Liver (tissue), 3 donors: ENCODE results near the gene DLX6.

Experiments used
- EGR1 ChIP-seq, 2 donors: IDR thresholded peaks; 2 replicates each; pipeline ENCODE4 v1.6.1; 2016 to 2018; ENCODE audit warnings: antibody characterized with exemption in 2 of 2, low read depth in 2 of 2
- GABPA ChIP-seq, 2 donors: IDR thresholded peaks in 1 of 2; conservative IDR thresholded peaks in 1 of 2; 2 replicates each; pipeline ENCODE4 v1.6.1; 2016; ENCODE audit warnings: antibody characterized with exemption in 2 of 2, mild to moderate bottlenecking in 1 of 2, moderate library complexity in 1 of 2
- JUND ChIP-seq, 2 donors: IDR thresholded peaks; 2 replicates each; pipeline ENCODE4 v1.6.1; 2016; ENCODE audit warnings: antibody characterized with exemption in 2 of 2
- MAX ChIP-seq: IDR thresholded peaks from 2 replicates; pipeline ENCODE4 v1.6.1; 2016; ENCODE audit warnings: antibody characterized with exemption
- RAD21 ChIP-seq, 2 donors: IDR thresholded peaks; 2 replicates each; pipeline ENCODE4 v1.6.1; 2016; ENCODE audit warnings: antibody characterized with exemption in 2 of 2, mild to moderate bottlenecking in 2 of 2
- RXRA ChIP-seq, 2 donors: IDR thresholded peaks; 2 replicates each; pipeline ENCODE4 v1.6.1; 2017 to 2018; ENCODE audit warnings: antibody characterized with exemption in 2 of 2, mild to moderate bottlenecking in 1 of 2
- SP1 ChIP-seq: IDR thresholded peaks from 2 replicates; pipeline ENCODE4 v1.6.1; 2018; ENCODE audit warnings: antibody characterized with exemption, mild to moderate bottlenecking
- TAF1 ChIP-seq: conservative IDR thresholded peaks from 2 replicates; pipeline ENCODE4 v1.6.1; 2016; ENCODE audit warnings: antibody characterized with exemption, mild to moderate bottlenecking
- YY1 ChIP-seq: IDR thresholded peaks from 2 replicates; pipeline ENCODE4 v1.6.1; 2016; ENCODE audit warnings: antibody characterized with exemption, mild to moderate bottlenecking
- TF ChIP-seq, protein P1 (sequence below): IDR thresholded peaks from 2 replicates; pipeline ENCODE4 v1.6.1; 2016; ENCODE audit warnings: antibody characterized with exemption
- TF ChIP-seq, protein P2 (sequence below): IDR thresholded peaks from 2 replicates; pipeline ENCODE4 v1.6.1; 2016; ENCODE audit warnings: antibody characterized with exemption, mild to moderate bottlenecking
- TF ChIP-seq, protein P3 (sequence below): fragments of 150-350 bp; IDR thresholded peaks from 2 replicates; pipeline ENCODE4 v1.5.1; 2017; ENCODE audit warnings: improper control_type of control experiment, low read depth, low read length; ENCODE audit not compliant: missing input control
- donor health status: healthy.
- donor health status: healthy.

DNA sequence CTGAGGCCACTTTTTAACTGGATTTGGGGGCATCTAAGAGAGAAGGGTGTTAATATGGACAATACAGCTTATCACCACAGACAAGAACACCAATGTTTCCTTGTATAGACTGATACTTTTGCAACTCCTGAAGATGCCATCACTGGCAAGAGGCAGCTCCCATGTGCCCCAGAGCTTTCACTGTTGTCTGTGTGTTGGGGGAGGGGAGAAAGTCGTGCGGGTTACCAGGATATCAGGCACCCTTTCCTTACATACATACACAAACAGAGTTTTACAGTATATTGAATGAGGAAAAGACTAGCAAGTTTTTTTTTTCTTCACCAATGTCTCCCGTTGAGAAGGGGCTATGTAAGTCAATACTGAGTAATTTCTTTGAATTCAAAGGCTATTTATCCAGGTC lies 4.1 kb upstream of the DLX6 start:
- TF ChIP-seq, protein P1, sequence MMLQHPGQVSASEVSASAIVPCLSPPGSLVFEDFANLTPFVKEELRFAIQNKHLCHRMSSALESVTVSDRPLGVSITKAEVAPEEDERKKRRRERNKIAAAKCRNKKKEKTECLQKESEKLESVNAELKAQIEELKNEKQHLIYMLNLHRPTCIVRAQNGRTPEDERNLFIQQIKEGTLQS: no peak
- no peak for TF ChIP-seq TAF1
- TF ChIP-seq, protein P2, sequence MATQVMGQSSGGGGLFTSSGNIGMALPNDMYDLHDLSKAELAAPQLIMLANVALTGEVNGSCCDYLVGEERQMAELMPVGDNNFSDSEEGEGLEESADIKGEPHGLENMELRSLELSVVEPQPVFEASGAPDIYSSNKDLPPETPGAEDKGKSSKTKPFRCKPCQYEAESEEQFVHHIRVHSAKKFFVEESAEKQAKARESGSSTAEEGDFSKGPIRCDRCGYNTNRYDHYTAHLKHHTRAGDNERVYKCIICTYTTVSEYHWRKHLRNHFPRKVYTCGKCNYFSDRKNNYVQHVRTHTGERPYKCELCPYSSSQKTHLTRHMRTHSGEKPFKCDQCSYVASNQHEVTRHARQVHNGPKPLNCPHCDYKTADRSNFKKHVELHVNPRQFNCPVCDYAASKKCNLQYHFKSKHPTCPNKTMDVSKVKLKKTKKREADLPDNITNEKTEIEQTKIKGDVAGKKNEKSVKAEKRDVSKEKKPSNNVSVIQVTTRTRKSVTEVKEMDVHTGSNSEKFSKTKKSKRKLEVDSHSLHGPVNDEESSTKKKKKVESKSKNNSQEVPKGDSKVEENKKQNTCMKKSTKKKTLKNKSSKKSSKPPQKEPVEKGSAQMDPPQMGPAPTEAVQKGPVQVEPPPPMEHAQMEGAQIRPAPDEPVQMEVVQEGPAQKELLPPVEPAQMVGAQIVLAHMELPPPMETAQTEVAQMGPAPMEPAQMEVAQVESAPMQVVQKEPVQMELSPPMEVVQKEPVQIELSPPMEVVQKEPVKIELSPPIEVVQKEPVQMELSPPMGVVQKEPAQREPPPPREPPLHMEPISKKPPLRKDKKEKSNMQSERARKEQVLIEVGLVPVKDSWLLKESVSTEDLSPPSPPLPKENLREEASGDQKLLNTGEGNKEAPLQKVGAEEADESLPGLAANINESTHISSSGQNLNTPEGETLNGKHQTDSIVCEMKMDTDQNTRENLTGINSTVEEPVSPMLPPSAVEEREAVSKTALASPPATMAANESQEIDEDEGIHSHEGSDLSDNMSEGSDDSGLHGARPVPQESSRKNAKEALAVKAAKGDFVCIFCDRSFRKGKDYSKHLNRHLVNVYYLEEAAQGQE: no peak
- no peak for TF ChIP-seq SP1
- TF ChIP-seq, protein P3, sequence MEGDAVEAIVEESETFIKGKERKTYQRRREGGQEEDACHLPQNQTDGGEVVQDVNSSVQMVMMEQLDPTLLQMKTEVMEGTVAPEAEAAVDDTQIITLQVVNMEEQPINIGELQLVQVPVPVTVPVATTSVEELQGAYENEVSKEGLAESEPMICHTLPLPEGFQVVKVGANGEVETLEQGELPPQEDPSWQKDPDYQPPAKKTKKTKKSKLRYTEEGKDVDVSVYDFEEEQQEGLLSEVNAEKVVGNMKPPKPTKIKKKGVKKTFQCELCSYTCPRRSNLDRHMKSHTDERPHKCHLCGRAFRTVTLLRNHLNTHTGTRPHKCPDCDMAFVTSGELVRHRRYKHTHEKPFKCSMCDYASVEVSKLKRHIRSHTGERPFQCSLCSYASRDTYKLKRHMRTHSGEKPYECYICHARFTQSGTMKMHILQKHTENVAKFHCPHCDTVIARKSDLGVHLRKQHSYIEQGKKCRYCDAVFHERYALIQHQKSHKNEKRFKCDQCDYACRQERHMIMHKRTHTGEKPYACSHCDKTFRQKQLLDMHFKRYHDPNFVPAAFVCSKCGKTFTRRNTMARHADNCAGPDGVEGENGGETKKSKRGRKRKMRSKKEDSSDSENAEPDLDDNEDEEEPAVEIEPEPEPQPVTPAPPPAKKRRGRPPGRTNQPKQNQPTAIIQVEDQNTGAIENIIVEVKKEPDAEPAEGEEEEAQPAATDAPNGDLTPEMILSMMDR: no peak
- TF ChIP-seq RAD21 (IDR thresholded peaks at IDR 0.05): no peak
- no peak for TF ChIP-seq GABPA (IDR thresholded peaks at IDR 0.05 in 1 of 2, conservative IDR thresholded peaks at IDR 0.05 in 1 of 2)
- no peak for TF ChIP-seq EGR1 (IDR thresholded peaks at IDR 0.05; ENCODE audit: low read depth in 2 of 2)
- TF ChIP-seq MAX: no peak
- no peak for TF ChIP-seq YY1
- no peak for TF ChIP-seq JUND (IDR thresholded peaks at IDR 0.05)
- TF ChIP-seq RXRA (IDR thresholded peaks at IDR 0.05): no peak
